Pancreas (tissue), 10 donors: ENCODE data around the gene DUOX1. TPM values are rescaled to one million over a fixed set of nuclear protein-coding genes. Genes with fewer than 3 reads are reported as not detected.

Experiments used
- ATAC-seq, 4 donors: fragments of 200-7000 bp; cut with Tn5 transposase; one replicate each; pipeline versions ENCODE4 v1.8.0 to v1.9.1; 2020; ENCODE audit warnings: mild to moderate bottlenecking in 4 of 4, moderate library complexity in 4 of 4
- DNase-seq, 6 donors: peaks; one replicate each; pipeline ENCODE4 v3.0.0-alpha.2; 2020
- FAIRE-seq: peaks from 2 replicates; lab custom pipeline; 2012; peaks lifted over from hg19 to GRCh38; lab: Jason Lieb, UNC
- H3K27ac ChIP-seq, 4 donors: fragments of 200-600 bp; sonication (generic); 1 replicate in 3 of 4; 2 replicates in 1 of 4; pipeline versions ENCODE4 v1.5.0 to v1.8.0; 2020
- H3K27me3 ChIP-seq, 4 donors: fragments of 200-600 bp; one replicate each; pipeline ENCODE4 v1.8.0; 2021
- H3K36me3 ChIP-seq, 3 donors: fragments of 200-600 bp; sonication (generic) in 1 of 3; one replicate each; pipeline versions ENCODE4 v1.5.0 to v1.8.0; 2020 to 2021
- H3K4me1 ChIP-seq, 3 donors: fragments of 200-600 bp; one replicate each; pipeline ENCODE4 v1.8.0; 2021
- H3K4me3 ChIP-seq, 4 donors: fragments of 200-600 bp; sonication (generic) in 2 of 4; one replicate each; pipeline versions ENCODE4 v1.5.0 to v1.8.0; 2020 to 2021
- H3K9me3 ChIP-seq, 4 donors: fragments of 200-600 bp; one replicate each; pipeline ENCODE4 v1.8.0; 2021
- WGBS, 2 donors: extraction: QIAGEN DNeasy Blood & Tissue Kit; methylation state at CpG; one replicate each; pipeline ENCODE4 v1.1.7; 2013; 5-methylcytosine and 5-hydroxymethylcytosine counted together
- intact Hi-C, 3 donors: fragments of 100-400 bp; cut with DNase I; formaldehyde crosslinking; loops; one replicate each; pipeline versions ENCODE4 v1.11.1 to v1.14.2; 2022
- polyA plus RNA-seq, 2 donors: library from polyadenylated mRNA; stranded (reverse); fragments of 200-250 nt; gene quantifications; one replicate each; pipeline ENCODE4 v1.2.3, GENCODE V29; 2013
- total RNA-seq, 6 donors: library from RNA; stranded (reverse); fragmentation: NEBNext Ultra II Directional in 4 of 6; extraction: Animal tissue kit (Norgen Biotek cat#: 25700) in 4 of 6; gene quantifications; one replicate each; pipeline versions ENCODE4 v1.2.1 to v1.2.4, GENCODE V29; 2021 to 2023
- TF ChIP-seq, protein P1 (sequence below), 4 donors: fragments of 200-600 bp; sonication (generic) in 3 of 4; IDR thresholded peaks; one replicate each; pipeline versions ENCODE4 v1.5.0 to v1.8.0; 2021; ENCODE audit warnings: antibody characterized with exemption in 4 of 4
- donor health status: healthy with polysubstance abuse.
- donor health status: DM: no; HTN: no; CAD: no; lungs with moderate emphysema.
- donor health status: DM: no; HTN: no; CAD: no.
- donor health status: control.
- donor health status: control.
- donor health status: Bipolar disorder and iron deficiency.
- donor health status: DM: yes; HTN: yes; CAD: no.
- donor health status: DM: no; HTN: no; CAD: no.
- donor health status: DM: no; HTN: no; CAD: no.
- donor health status: DM: yes; HTN: yes; CAD: no.

Gene DUOX1
- total and polyA plus RNA-seq, 8 donors, result 0.14 to 0.97 (median 0.42) TPM

DNA sequence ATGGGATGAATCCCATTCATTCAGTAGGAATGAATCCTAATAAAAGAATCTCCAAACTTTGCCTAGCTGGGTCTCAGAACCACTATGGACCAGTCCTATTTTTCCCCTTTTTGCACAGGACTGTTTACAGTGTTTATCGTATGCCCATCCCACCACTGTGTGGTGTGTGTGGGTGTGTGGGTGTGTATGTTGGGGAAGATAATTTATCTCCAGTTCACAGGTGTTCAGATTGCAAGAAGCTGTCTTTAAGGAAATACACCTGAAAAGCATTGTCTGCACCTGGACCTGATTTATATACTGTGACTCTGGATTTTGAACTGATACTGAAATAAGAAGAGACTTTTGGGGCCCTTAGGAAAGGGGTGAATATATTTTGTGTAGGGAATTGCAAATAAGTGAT is 82.7 kb downstream of the DUOX1 start:
- Histone ChIP-seq H3K4me3 (no peak overlapping the region), H3K27ac (no peak overlapping the region), H3K36me3 (no peaks in the 10 kb centered on the region), H3K9me3 (no peaks in the 10 kb centered on the region), H3K4me1 (no peaks in the 10 kb centered on the region), H3K27me3 (no peaks in the 10 kb centered on the region)
- no peak for FAIRE-seq
- TF ChIP-seq, protein P1, sequence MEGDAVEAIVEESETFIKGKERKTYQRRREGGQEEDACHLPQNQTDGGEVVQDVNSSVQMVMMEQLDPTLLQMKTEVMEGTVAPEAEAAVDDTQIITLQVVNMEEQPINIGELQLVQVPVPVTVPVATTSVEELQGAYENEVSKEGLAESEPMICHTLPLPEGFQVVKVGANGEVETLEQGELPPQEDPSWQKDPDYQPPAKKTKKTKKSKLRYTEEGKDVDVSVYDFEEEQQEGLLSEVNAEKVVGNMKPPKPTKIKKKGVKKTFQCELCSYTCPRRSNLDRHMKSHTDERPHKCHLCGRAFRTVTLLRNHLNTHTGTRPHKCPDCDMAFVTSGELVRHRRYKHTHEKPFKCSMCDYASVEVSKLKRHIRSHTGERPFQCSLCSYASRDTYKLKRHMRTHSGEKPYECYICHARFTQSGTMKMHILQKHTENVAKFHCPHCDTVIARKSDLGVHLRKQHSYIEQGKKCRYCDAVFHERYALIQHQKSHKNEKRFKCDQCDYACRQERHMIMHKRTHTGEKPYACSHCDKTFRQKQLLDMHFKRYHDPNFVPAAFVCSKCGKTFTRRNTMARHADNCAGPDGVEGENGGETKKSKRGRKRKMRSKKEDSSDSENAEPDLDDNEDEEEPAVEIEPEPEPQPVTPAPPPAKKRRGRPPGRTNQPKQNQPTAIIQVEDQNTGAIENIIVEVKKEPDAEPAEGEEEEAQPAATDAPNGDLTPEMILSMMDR (IDR thresholded peaks at IDR 0.05), result no peak
- ATAC-seq, result no peak
- DNase-seq, result no peak
- WGBS, 2 donors, result 94 to 100% methylated on average over 1 of the region's 1 CpG
- intact Hi-C loops, result loop anchor here in 2 of 3 donors (10.0 kb wide), 1 partner anchor 52 kb away; no protein-coding TSS in a partner anchor

Other genes with a start within 250 kb of the DUOX1 start
- not detected for gene TERB2, start 173.3 kb upstream of the DUOX1 start, total RNA-seq
- not detected for gene TERB2, start 173.3 kb upstream of the DUOX1 start, polyA plus RNA-seq
- gene SORD, start 106.8 kb upstream of the DUOX1 start, total RNA-seq, result 10 to 100 TPM in 2 of 6 donors, 1 to 10 TPM in 4; 6.4 to 14.7 (median 8.9) TPM
- gene SORD, start 106.8 kb upstream of the DUOX1 start, polyA plus RNA-seq, result 1 to 10 TPM; 2.1 to 8.9 TPM
- 10 to 100 TPM in 2 of 6 donors, 1 to 10 TPM in 1, under 1 TPM in 3; 0.46 to 32.2 (median 1.0) TPM for gene DUOX2, start 15.8 kb upstream of the DUOX1 start, total RNA-seq
- gene DUOX2, start 15.8 kb upstream of the DUOX1 start, polyA plus RNA-seq, result under 1 TPM; 0.15 to 0.35 TPM
- gene DUOXA2, start 15.7 kb upstream of the DUOX1 start, total RNA-seq, result 10 to 100 TPM in 1 of 6 donors, 1 to 10 TPM in 1, under 1 TPM in 2, not detected in 2; 0.35 to 17.0 (median 3.9) TPM
- under 1 TPM in 1 of 2 donors, not detected in 1; 0.16 TPM for gene DUOXA2, start 15.7 kb upstream of the DUOX1 start, polyA plus RNA-seq
- under 1 TPM in 3 of 6 donors, not detected in 3; 0.17 to 0.22 (median 0.19) TPM for gene DUOXA1, start 115 bp upstream of the DUOX1 start, total RNA-seq
- gene DUOXA1, start 115 bp upstream of the DUOX1 start, polyA plus RNA-seq, result under 1 TPM; 0.11 to 0.14 TPM
- gene SHF, start 58.0 kb downstream of the DUOX1 start, total RNA-seq, result 1 to 10 TPM; 1.0 to 3.7 (median 1.9) TPM
- 1 to 10 TPM; 2.3 to 3.2 TPM for gene SHF, start 58.0 kb downstream of the DUOX1 start, polyA plus RNA-seq
- gene SLC28A2, start 122.2 kb downstream of the DUOX1 start, total RNA-seq, result under 1 TPM in 2 of 6 donors, not detected in 4; 0.09 to 0.22 TPM
- gene SLC28A2, start 122.2 kb downstream of the DUOX1 start, polyA plus RNA-seq, result not detected
- 1,000 to 10,000 TPM in 4 of 6 donors, 100 to 1,000 TPM in 2; 862 to 1,576 (median 1,249) TPM for gene GATM, start 248.6 kb downstream of the DUOX1 start, total RNA-seq
- 100 to 1,000 TPM; 343 to 367 TPM for gene GATM, start 248.6 kb downstream of the DUOX1 start, polyA plus RNA-seq